ACC112 (cell line): ENCODE data around the gene MPDU1.

Source experiments
- H2AFZ ChIP-seq: fragments of 200-600 bp; sonication (generic); one replicate; pipeline ENCODE4 v1.6.0; 2017; ENCODE audit warnings: antibody characterized with exemption, low read length; ENCODE audit not compliant: unreplicated experiment
- H3K27ac ChIP-seq: fragments of 200-600 bp; sonication (generic); 2 replicates; pipeline ENCODE4 v1.5.1; 2014; ENCODE audit warnings: low read depth, mild to moderate bottlenecking, antibody characterized with exemption, low read length, moderate library complexity
- H3K27me3 ChIP-seq: fragments of 200-600 bp; sonication (generic); 2 replicates; pipeline ENCODE4 v1.6.1; 2014; ENCODE audit warnings: mild to moderate bottlenecking, antibody characterized with exemption, low read length, moderate library complexity, mixed read lengths; ENCODE audit not compliant: insufficient read depth
- H3K36me3 ChIP-seq: fragments of 200-600 bp; sonication (generic); 2 replicates; pipeline ENCODE4 v1.6.1; 2016; ENCODE audit warnings: mild to moderate bottlenecking, antibody characterized with exemption, low read length, moderate library complexity, mixed read lengths; ENCODE audit not compliant: insufficient read depth
- H3K4me1 ChIP-seq: fragments of 200-600 bp; sonication (generic); one replicate; pipeline ENCODE4 v1.6.1; 2016; ENCODE audit warnings: low read length, mixed read lengths; ENCODE audit not compliant: insufficient read depth, unreplicated experiment, control insufficient read depth
- H3K4me3 ChIP-seq: fragments of 200-600 bp; sonication (generic); 2 replicates; pipeline ENCODE4 v1.5.1; 2014; ENCODE audit warnings: mild to moderate bottlenecking, low read depth, low read length
- H3K79me2 ChIP-seq: fragments of 200-600 bp; sonication (generic); one replicate; pipeline ENCODE4 v1.6.0; 2016; ENCODE audit warnings: low read length; ENCODE audit not compliant: control insufficient read depth, unreplicated experiment, insufficient read depth

The MPDU1 gene

GRCh38 chr17:7575481-7575883, 8.2 kb upstream of the MPDU1 start:
- H3K27ac ChIP-seq = peak overlapping the region; percentile 88
- H3K4me3 ChIP-seq = peak overlapping the region; percentile 90
- H3K4me1 ChIP-seq = peaks cover 63% of the 10 kb centered on the region
- H3K79me2 ChIP-seq = peaks cover 65% of the 10 kb centered on the region
- no peak overlapping the region for H2AFZ ChIP-seq
- H3K36me3 ChIP-seq = peaks cover 55% of the 10 kb centered on the region
- no peaks in the 10 kb centered on the region for H3K27me3 ChIP-seq

GRCh38 chr17:7575959-7576358, 7.7 kb upstream of the MPDU1 start:
- Histone ChIP-seq H2AFZ (no peak overlapping the region), H3K27me3 (no peaks in the 10 kb centered on the region), H3K36me3 (peaks cover 53% of the 10 kb centered on the region), H3K27ac (peak overlapping the region; percentile 88; the same call in 1 of the 2 replicates), H3K4me3 (peak overlapping the region; percentile 90), H3K4me1 (peaks cover 67% of the 10 kb centered on the region), H3K79me2 (peaks cover 67% of the 10 kb centered on the region)

- H3K4me1 ChIP-seq = peaks cover 65% of the 10 kb centered on the region
- H2AFZ ChIP-seq = no peak overlapping the region
- H3K4me3 ChIP-seq = peak overlapping the region; percentile 90; the same call in 1 of the 2 replicates
- H3K79me2 ChIP-seq = peaks cover 67% of the 10 kb centered on the region
- peak overlapping the region; percentile 88; the same call in 1 of the 2 replicates for H3K27ac ChIP-seq
- peaks cover 52% of the 10 kb centered on the region for H3K36me3 ChIP-seq
- no peaks in the 10 kb centered on the region for H3K27me3 ChIP-seq
Observed at GRCh38 chr17:7576432-7576937, 7.2 kb upstream of the MPDU1 start.

GRCh38 chr17:7577327-7578199, 6.1 kb upstream of the MPDU1 start:
- H3K27ac ChIP-seq = peak overlapping the region; percentile 88
- H3K4me1 ChIP-seq = peaks cover 67% of the 10 kb centered on the region
- no peak overlapping the region for H2AFZ ChIP-seq
- H3K79me2 ChIP-seq = peaks cover 66% of the 10 kb centered on the region
- no peak overlapping the region for H3K4me3 ChIP-seq
- peaks cover 52% of the 10 kb centered on the region for H3K36me3 ChIP-seq
- no peaks in the 10 kb centered on the region for H3K27me3 ChIP-seq

GRCh38 chr17:7579001-7579833, 4.4 kb upstream of the MPDU1 start, which contains the start of gene CD68:
TSS of gene CD68 (plus strand) at chr17:7579638. CDS start at chr17:7579678, 40 bp downstream.
- Histone ChIP-seq H3K27me3 (no peaks in the 10 kb centered on the region), H3K4me3 (peak within 1 kb of the TSS; percentile 54), H3K27ac (peak within 1 kb of the TSS; percentile 85), H3K36me3 (peaks cover 40% of the 10 kb centered on the region), H3K4me1 (peaks cover 76% of the 10 kb centered on the region), H3K79me2 (peaks cover 58% of the 10 kb centered on the region), H2AFZ (no peak within 1 kb of the TSS)

GRCh38 chr17:7579834-7580603, 3.6 kb upstream of the MPDU1 start:
- peak overlapping the region; percentile 54 for H3K4me3 ChIP-seq

GRCh38 chr17:7580604-7581575, 2.8 kb upstream of the MPDU1 start:
- peak overlapping the region; percentile 54 for H3K4me3 ChIP-seq
- H2AFZ ChIP-seq = no peak overlapping the region
- peaks cover 57% of the 10 kb centered on the region for H3K79me2 ChIP-seq
- H3K27me3 ChIP-seq = no peaks in the 10 kb centered on the region
- peak overlapping the region; percentile 85 for H3K27ac ChIP-seq
- peaks cover 24% of the 10 kb centered on the region for H3K36me3 ChIP-seq
- H3K4me1 ChIP-seq = peaks cover 62% of the 10 kb centered on the region

More at GRCh38 chr17:7579834-7580603, 3.6 kb upstream of the MPDU1 start:
- peaks cover 32% of the 10 kb centered on the region for H3K36me3 ChIP-seq
- H3K27ac ChIP-seq = peak overlapping the region; percentile 85
- H2AFZ ChIP-seq = no peak overlapping the region
- no peaks in the 10 kb centered on the region for H3K27me3 ChIP-seq
- H3K79me2 ChIP-seq = peaks cover 58% of the 10 kb centered on the region
- H3K4me1 ChIP-seq = peaks cover 69% of the 10 kb centered on the region

- Histone ChIP-seq H3K4me3 (peak overlapping the region; percentile 77), H3K79me2 (peaks cover 40% of the 10 kb centered on the region), H3K27ac (peak overlapping the region; percentile 89), H3K4me1 (peaks cover 56% of the 10 kb centered on the region), H2AFZ (peak overlapping the region; percentile 41), H3K36me3 (peaks cover 6% of the 10 kb centered on the region), H3K27me3 (no peaks in the 10 kb centered on the region)
Observed at GRCh38 chr17:7582396-7583252, 1.0 kb upstream of the MPDU1 start.
